SK-N-MC (cell line): Measurements from ENCODE around the gene SCAF8.

Source experiments
- DNase-seq: peaks from one replicate; pipeline ENCODE4 v3.0.0-alpha.2; 2011; ENCODE audit warnings: low read depth, low spot score
- H3K27ac ChIP-seq: fragments of 200-600 bp; sonication (generic); 2 replicates; pipeline ENCODE4 v1.5.1; 2016; ENCODE audit warnings: mixed run types
- H3K36me3 ChIP-seq: fragments of 200-600 bp; sonication (generic); 2 replicates; pipeline ENCODE4 v1.6.1; 2017; ENCODE audit warnings: antibody characterized with exemption, low read length, mixed read lengths; ENCODE audit not compliant: insufficient read depth
- H3K4me3 ChIP-seq: fragments of 200-600 bp; sonication (generic); 2 replicates; pipeline ENCODE4 v1.5.1; 2016
- H3K9ac ChIP-seq: fragments of 200-600 bp; sonication (generic); 2 replicates; pipeline ENCODE4 v1.8.0; 2017; ENCODE audit warnings: mixed run types, mixed read lengths; ENCODE audit not compliant: insufficient read length
- H3K9me3 ChIP-seq: fragments of 200-600 bp; sonication (generic); 2 replicates; pipeline ENCODE4 v1.6.1; 2017; ENCODE audit warnings: low read depth, mild to moderate bottlenecking, antibody characterized with exemption, low read length, moderate library complexity, mixed read lengths
- EZH2 ChIP-seq: fragments of 200-600 bp; sonication (generic); IDR thresholded peaks from one replicate; pipeline ENCODE4 v1.6.1; 2017; ENCODE audit warnings: antibody characterized with exemption
- FOXP2 ChIP-seq: optimal IDR thresholded peaks from 2 replicates; pipeline ENCODE3; 2011; ENCODE audit warnings: mild to moderate bottlenecking, moderate library complexity; ENCODE audit not compliant: insufficient read depth; ENCODE audit errors: extremely low read length, control extremely low read depth
- POLR2AphosphoS5 ChIP-seq: IDR thresholded peaks from 2 replicates; pipeline ENCODE4 v1.6.1; 2012; ENCODE audit warnings: mild to moderate bottlenecking, low read depth, low read length, borderline replicate concordance

SCAF8 gene

DNA sequence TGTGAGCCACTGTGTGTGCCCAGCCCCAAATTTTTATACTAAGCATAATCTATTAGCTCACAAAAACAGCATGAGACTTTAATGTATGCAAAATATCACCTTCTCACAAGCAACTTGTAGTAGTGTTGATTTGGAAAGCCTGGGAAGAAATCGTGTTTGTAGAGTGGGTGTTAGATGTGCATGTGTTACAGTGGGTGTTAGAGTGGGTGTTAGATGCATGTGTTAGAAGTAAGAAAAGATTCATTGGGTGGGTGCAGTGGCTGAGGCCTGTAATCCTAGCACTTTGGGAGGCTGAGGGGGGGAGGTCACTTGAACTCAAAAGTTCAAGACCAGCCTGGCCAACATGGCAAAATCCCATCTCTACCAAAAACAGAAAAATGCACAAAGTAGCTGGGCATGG lies 6.3 kb upstream of the SCAF8 start:
- DNase-seq = no peak
- no peaks in the 10 kb centered on the region for H3K36me3 ChIP-seq
- H3K4me3 ChIP-seq = no peak overlapping the region
- no peak overlapping the region for H3K9ac ChIP-seq
- H3K9me3 ChIP-seq = no peaks in the 10 kb centered on the region
- TF ChIP-seq FOXP2 (no peak), POLR2AphosphoS5 (no peak), EZH2 (no peak)
- H3K27ac ChIP-seq = no peak overlapping the region

DNA sequence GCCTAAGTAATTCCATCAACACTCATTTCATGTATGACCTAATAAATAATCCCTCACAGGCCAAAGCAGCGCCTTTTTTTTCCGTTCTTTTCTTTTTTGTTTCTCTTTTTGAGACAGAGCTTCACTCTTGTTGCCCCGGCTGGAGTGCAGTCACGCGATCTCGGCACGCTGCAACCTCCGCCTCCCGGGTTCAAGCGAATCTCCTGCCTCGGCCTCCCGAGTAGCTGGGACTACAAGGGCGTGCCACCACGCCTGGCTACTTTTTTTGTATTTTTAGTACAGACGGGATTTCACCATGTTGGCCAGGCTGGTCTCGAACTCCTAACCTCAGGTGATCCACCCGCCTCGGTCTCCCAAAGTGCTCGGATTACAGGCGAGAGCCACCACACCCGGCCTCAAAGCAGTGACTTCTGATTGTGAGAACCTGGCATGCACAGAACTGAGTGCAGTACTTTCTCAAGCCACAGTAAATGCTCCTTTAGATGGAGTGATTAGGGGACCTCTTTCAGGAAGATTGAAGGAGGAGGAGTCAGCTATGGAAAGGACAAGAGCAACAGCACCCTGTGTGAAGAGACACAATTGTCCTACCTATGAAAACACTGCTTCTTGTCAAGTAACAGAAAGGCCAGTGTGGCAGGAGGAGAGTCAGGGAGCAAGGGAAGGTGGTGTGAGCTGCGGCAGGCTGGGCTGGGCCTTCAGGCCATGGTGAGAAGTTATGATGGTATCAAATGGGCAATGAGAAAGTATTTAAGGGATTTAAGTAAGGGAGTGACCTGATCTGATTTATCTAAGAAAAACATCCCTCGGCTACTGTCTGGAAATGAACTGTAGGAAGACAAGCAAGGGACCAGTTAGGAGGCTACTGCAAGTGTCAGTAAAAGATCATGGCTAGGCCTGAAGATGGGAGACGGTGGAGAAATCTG lies 1.7 kb upstream of the SCAF8 start:
- Histone ChIP-seq H3K9me3 (no peaks in the 10 kb centered on the region), H3K4me3 (no peak overlapping the region), H3K27ac (no peak overlapping the region), H3K36me3 (peaks cover 7% of the 10 kb centered on the region; the same call in 1 of the 2 replicates), H3K9ac (no peak overlapping the region)
- no peak for DNase-seq
- TF ChIP-seq POLR2AphosphoS5 (no peak), EZH2 (no peak), FOXP2 (no peak)

GRCh38 chr6:154732538-154733182 lies 556 bp upstream of the SCAF8 start:
- Histone ChIP-seq H3K27ac (peak overlapping the region; percentile 94), H3K36me3 (peaks cover 18% of the 10 kb centered on the region; the same call in 1 of the 2 replicates), H3K9ac (peak overlapping the region; percentile 97), H3K9me3 (no peaks in the 10 kb centered on the region), H3K4me3 (peak overlapping the region; percentile 97)
- TF ChIP-seq POLR2AphosphoS5 = peak; percentile 64
- no peak for TF ChIP-seq FOXP2
- peak; percentile 30 for DNase-seq

DNA sequence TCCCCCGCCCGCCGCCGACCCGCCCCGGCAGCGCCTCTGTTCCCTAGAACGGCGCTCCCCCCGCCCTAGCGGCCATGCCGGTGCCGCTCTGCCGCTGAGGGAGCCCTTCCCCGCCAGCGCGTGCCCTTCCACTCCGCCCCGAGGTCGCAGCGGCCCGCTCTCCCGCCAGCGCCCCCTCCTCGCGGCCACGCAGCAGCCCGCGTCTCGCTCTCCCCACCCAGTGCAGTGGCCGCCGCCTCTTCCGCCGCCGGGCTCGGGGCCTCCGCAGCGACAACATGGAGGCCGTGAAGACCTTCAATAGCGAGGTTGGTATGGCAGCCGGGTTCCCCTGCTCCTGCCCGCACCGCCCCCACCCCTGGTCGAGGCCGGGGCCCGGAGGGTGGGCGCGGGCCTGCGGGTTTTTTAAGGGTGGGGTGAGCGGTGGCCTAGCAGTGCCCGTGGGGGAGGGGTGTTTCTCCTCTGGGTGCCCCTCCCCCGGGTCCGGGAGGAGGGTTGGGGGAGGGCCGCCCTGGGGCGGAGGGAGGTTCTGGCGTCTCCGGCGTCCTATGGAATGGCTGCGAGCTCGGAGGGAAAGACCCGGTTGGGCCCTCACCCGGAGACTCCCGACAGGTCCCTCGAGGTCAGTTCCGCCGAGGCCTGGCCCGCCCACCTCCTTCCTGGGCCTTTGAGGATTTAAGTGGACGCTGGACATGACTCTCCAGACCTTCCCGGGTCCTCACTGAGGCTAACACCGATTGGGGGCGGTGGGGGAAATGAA lies 588 bp downstream of the SCAF8 start:
- H3K27ac ChIP-seq = peak overlapping the region; percentile 94
- no peaks in the 10 kb centered on the region for H3K9me3 ChIP-seq
- peak overlapping the region; percentile 97 for H3K9ac ChIP-seq
- peak overlapping the region; percentile 97 for H3K4me3 ChIP-seq
- H3K36me3 ChIP-seq = peaks cover 28% of the 10 kb centered on the region
- TF ChIP-seq POLR2AphosphoS5 = peak; percentile 47
- TF ChIP-seq FOXP2 = no peak
- no peak for TF ChIP-seq EZH2
- peak; percentile 40 for DNase-seq

DNA sequence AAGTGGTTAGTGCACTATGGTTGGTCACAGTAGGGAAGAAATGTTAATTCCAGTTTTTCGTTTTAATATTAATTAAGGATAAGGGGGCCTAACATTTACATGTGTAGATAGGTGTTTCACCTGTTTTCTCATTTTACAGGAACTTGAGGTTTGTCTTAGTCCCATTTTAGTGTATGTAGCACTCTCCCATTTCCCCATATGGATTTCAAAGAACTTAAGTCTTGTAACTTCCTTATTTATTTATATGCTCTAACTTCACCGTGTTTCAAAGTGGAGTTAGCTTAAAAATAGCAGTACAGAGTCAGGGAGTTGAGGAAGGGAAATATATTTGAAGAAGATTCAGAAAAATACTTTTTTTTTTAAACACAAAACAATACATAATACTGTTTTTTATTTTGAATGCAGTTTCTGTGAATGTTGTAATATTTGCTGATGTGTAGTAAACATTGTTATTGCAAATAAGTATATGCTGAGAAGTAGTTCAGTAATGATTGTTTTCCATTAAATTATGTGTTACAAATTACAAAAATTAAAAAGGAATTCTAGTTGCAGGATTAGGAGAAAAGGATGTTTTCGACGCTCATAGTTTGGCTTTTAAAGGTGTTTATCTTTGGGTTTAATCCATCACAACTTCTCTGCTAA lies 3.5 kb downstream of the SCAF8 start:
- H3K9me3 ChIP-seq = no peaks in the 10 kb centered on the region
- no peak overlapping the region for H3K27ac ChIP-seq
- no peak overlapping the region for H3K9ac ChIP-seq
- no peak for DNase-seq
- peaks cover 52% of the 10 kb centered on the region for H3K36me3 ChIP-seq
- no peak overlapping the region for H3K4me3 ChIP-seq
- no peak for TF ChIP-seq POLR2AphosphoS5
- TF ChIP-seq FOXP2 = no peak
- no peak for TF ChIP-seq EZH2

DNA sequence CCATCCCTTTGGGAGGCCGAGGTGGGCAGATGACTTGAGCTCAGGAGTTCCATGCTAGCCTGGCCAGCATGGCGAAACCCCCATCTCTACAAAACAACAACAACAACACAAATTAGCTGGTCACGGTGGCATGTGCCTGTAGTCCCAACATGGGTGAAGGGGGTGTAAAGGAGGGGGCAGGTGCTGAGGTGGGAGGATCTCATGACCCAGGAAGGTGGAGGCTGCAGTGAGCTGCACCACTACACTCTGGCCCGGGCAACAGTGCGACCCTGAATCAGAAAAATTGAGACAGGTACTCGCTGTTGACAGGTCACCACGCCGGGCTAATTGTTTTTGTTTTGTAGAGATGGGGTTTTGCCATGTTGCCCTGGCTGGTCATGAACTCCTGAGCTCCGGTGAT lies 4.2 kb downstream of the SCAF8 start:
- Histone ChIP-seq H3K36me3 (peaks cover 59% of the 10 kb centered on the region), H3K9ac (no peak overlapping the region), H3K27ac (no peak overlapping the region), H3K4me3 (no peak overlapping the region), H3K9me3 (no peaks in the 10 kb centered on the region)
- no peak for DNase-seq
- no peak for TF ChIP-seq FOXP2
- no peak for TF ChIP-seq EZH2
- TF ChIP-seq POLR2AphosphoS5 = no peak

- Histone ChIP-seq H3K9ac (no peak overlapping the region), H3K27ac (no peak overlapping the region), H3K4me3 (no peak overlapping the region), H3K9me3 (no peaks in the 10 kb centered on the region), H3K36me3 (peaks cover 64% of the 10 kb centered on the region)
- DNase-seq = no peak
- TF ChIP-seq FOXP2 (no peak), EZH2 (no peak)
These were observed 5.3 kb downstream of the SCAF8 start for GRCh38 chr6:154738551-154738961.
